GOT3 (cell line): ENCODE data around the gene EGFL6.
"Not testable (repeated sequence)": the region's sequence is repeated elsewhere in the genome, so short reads cannot be mapped to it uniquely, and the experiment has no call there.

Experiments
- DNase-seq: peaks from one replicate; lab custom pipeline; 2025; ENCODE audit warnings: mixed read lengths; lab: John Stamatoyannopoulos, UW

Gene EGFL6

GRCh38 chrX:13652850-13653693 is 83.7 kb downstream of the EGFL6 start, which contains the start of gene TCEANC:
Gene TCEANC (plus strand): TSS chrX:13653141. CDS start chrX:13662509, 9,368 bp downstream.
- peak; percentile 99 for DNase-seq

- no peak for DNase-seq
Observed at GRCh38 chrX:13654116-13654515, 84.7 kb downstream of the EGFL6 start.

GRCh38 chrX:13655674-13656073 is 86.3 kb downstream of the EGFL6 start:
- no peak for DNase-seq

GRCh38 chrX:13658602-13659001 is 89.2 kb downstream of the EGFL6 start:
- no peak for DNase-seq

GRCh38 chrX:13659063-13659462 is 89.7 kb downstream of the EGFL6 start:
- DNase-seq = no peak

DNA sequence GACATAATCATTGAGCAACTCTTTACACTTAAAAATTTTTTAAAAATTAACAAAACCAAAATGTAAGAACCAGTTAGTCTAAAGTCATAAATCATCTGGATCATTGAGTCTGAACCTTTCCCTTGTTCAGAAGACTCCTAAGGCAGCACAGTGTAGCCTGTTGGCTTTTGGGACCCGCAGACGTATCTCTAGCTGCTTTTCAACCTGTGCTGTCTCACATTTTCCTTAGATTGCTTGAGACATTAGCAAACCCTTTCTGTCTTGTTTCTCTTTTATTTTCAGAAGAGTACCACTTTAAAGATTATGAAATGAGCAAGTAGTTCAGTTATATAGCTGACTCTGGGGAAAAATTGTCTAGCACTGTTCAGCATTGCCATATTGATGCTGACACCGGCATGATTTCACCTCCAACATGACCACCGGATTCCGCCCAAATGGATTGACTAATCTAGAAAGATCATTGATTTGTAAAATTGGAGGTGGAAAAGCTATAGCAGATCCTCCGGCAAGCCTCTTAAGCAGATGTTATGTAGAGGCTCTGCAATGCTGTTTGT is 92.4 kb downstream of the EGFL6 start:
- DNase-seq = no peak

DNA sequence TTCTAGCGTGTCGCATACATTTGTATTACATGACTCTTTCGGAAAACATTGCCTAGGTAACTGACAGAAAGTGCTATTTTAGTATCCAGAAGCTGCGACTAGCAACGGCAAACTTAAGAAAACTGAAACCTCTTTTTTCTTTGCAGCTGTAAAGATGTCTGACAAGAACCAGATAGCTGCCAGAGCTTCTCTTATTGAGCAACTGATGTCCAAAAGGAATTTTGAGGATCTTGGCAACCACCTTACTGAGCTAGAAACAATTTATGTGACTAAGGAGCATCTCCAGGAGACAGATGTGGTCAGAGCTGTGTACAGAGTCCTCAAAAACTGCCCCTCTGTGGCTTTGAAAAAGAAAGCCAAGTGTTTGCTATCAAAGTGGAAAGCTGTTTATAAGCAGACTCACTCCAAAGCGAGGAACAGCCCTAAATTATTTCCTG is 93.0 kb downstream of the EGFL6 start:
- DNase-seq = no peak

GRCh38 chrX:13664020-13664419 is 94.6 kb downstream of the EGFL6 start:
- no peak for DNase-seq

DNA sequence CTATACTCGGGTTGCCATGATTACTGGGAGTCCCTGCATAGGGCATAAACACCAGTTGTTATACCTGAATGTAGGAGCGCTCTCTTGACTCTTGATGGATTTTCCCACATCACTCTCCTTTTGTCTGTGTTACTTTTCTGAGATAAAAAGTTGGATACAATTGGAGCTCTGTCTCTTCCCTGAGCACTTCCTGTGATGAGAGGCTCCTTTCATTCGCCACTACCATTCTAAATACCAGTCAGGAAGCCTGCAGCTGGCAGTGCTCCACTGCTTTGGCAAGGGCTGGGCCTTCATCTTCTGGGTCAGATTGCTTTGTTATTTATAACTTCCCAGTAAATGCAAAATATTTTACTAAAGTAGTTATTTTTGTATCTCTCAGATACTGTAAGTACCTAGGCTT is 97.4 kb downstream of the EGFL6 start:
- no peak for DNase-seq

DNA sequence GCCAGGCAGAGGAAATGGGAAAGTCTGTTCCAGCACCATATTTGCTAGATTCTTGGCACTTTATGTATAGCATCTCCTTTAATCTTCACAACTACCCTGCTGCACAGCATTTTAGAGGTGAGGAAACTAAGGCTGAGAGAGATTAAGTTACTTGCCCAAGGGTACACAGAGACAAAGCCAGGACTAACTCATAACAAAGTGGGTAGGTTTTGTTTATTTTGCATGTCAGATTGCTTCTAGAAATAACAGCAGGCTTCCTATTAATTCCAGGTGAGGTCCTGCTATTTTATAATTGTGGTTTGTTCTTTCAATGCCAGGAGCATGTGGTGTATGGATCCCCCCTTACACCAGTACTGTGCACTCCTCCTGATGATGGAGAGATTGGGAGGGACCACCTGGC is 98.5 kb downstream of the EGFL6 start:
- DNase-seq = no peak

- peak; percentile 80 for DNase-seq
Observed at GRCh38 chrX:13669246-13669737, 99.9 kb downstream of the EGFL6 start.

DNA sequence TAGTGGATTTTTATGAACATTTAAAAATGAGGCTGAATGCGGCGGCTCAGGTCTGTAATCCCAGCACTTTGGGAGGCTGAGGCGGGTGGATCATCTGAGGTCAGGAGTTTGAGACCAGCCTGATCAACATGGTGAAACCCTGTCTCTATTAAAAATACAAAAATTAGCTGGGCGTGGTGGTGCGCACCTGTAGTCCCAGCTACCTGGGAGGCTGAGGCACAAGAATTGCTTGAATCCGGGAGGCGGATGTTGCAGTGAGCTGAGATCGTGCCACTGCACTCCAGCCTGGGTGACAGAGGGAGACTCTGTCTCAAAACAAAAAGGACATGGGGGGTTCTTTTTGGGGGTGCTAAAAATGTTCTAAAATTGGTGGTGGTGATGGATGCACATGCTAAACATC is 100.4 kb downstream of the EGFL6 start:
- DNase-seq = not testable (repeated sequence)

GRCh38 chrX:13670197-13670596 is 100.8 kb downstream of the EGFL6 start:
- DNase-seq = no peak

- DNase-seq = no peak
Observed at GRCh38 chrX:13673016-13673415, 103.6 kb downstream of the EGFL6 start.

DNA sequence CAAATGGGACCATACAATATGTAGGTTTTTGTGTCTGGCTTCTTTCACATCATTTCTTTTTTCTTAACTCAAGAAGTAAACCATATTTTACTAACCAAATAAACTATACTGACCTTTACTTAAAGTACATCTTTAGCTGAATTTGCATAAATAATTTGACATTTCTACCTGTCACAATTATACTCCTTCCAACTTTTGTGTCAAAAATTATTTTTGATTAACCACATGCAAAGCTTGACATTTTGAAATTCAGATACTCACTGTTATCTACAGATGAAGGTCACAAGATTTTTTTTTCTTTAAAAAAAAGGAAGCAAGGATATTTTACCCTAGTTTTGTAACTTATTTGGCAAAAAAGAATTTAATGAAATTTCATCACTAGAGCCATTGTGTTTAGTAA is 107.5 kb downstream of the EGFL6 start:
- no peak for DNase-seq

DNA sequence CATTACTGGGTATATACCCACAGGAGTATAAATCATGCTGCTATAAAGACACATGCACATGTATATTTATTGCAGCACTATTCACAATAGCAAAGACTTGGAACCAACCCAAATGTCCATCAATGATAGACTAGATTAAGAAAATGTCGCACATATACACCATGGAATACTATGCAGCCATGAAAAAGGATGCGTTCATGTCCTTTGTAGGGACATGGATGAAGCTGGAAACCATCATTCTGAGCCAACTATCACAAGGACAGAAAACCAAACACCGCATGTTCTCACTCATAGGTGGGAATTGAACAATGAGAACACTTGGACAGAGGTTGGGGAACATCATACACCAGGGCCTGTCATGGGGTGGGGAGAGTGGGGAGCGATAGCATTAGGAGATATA is 110.3 kb downstream of the EGFL6 start:
- DNase-seq = not testable (repeated sequence)

GRCh38 chrX:13681595-13681994 is 112.2 kb downstream of the EGFL6 start:
- DNase-seq = no peak
